ENCODE results near the gene GSTM3.

DNA sequence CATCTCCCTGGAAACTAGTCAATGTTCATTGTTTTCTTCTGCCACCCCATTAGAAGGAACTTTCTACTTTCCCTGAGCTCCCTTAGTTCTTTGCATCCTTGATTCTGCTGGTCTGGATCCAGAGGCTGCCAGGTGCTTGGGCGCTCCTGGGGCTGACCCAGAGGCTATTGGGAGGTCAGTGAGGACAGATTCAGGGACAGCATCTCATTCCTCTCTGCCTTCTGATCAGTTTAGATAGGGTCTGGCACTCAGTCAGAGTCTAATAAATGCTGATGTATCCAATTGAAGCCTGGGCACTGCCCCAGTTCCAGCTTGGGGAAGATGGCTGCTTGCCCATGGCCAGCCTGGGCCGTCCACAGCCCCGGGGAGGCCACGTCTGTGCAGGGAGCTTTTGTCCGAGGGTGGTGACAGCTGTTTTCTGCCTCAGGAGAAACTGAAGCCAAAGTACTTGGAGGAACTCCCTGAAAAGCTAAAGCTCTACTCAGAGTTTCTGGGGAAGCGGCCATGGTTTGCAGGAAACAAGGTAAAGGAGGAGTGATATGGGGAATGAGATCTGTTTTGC, 50.9 kb downstream of the GSTM3 start:
- TF ChIP-seq RCOR1 (IDR thresholded peaks at IDR 0.05; ENCODE audit: borderline replicate concordance in 1 of 2, low read depth in 2 of 2, low read length in 2 of 2) (no peak), YY1 (IDR thresholded peaks at IDR 0.05; ENCODE audit: borderline replicate concordance in 1 of 3, control insufficient read depth in 1 of 3, extremely low read depth in 1 of 3, insufficient read depth in 3 of 3, insufficient read length in 1 of 3, insufficient replicate concordance in 2 of 3, low read depth in 1 of 3, low read length in 2 of 3) (no peak), NR2C2 (CRISPR knock-in tag; IDR thresholded peaks at IDR 0.05) (no peak), NR2C2 (tag; IDR thresholded peaks at IDR 0.05) (no peak), ZNF384 (IDR thresholded peaks at IDR 0.05; ENCODE audit: low read depth, low read length) (no peak), KLF13 (tag; IDR thresholded peaks at IDR 0.05; ENCODE audit: borderline replicate concordance, low read depth) (no peak), E2F6 (IDR thresholded peaks at IDR 0.05; ENCODE audit: borderline replicate concordance in 1 of 2, extremely low read depth in 1 of 2, insufficient read depth in 1 of 2, insufficient read length in 1 of 2, low read depth in 1 of 2, low read length in 1 of 2, poor library complexity in 1 of 2, severe bottlenecking in 1 of 2) (no peak), HSF4 (CRISPR knock-in tag; IDR thresholded peaks at IDR 0.05; ENCODE audit: borderline replicate concordance) (no peak), ZNF707 (CRISPR knock-in tag; conservative IDR thresholded peaks at IDR 0.05) (no peak), EP300 (IDR thresholded peaks at IDR 0.05; ENCODE audit: low read length) (no peak), BCLAF1 (IDR thresholded peaks at IDR 0.05; ENCODE audit: borderline replicate concordance in 1 of 2, control insufficient read depth in 1 of 2, low read depth in 2 of 2, low read length in 1 of 2) (no peak), SRSF1 (IDR thresholded peaks at IDR 0.05; ENCODE audit: low read depth, low read length) (no peak), ZNF23 (CRISPR knock-in tag; IDR thresholded peaks at IDR 0.05) (no peak), SMC3 (conservative IDR thresholded peaks at IDR 0.05; ENCODE audit: insufficient read depth, low read depth, low read length) (no peak), MYC (IDR thresholded peaks at IDR 0.05; ENCODE audit: low read depth, low read length) (no peak), MYC (CRISPR knock-in tag; IDR thresholded peaks at IDR 0.05; ENCODE audit: borderline replicate concordance, low read depth) (no peak)
